Lung microvascular endothelial cell (primary cell): ENCODE data around the gene HID1. TPM values are rescaled to one million over a fixed set of nuclear protein-coding genes. Genes with fewer than 3 reads are reported as not detected.

Experiments used
- DNase-seq, 2 donors: peaks; one replicate each; pipeline versions ENCODE4 v3.0.0 to v3.0.0-alpha.2; 2010; ENCODE audit warnings: low read depth in 2 of 2
- total RNA-seq: library from RNA; depleted of rRNA; stranded (reverse); fragments of >200 nt; gene quantifications from 2 replicates; pipeline ENCODE4 v1.2.1, GENCODE V29; 2014

HID1 gene
- total RNA-seq, 1 donor from 2014 or later = 44.8 TPM

GRCh38 chr17:74949455-74950115 lies 23.0 kb downstream of the HID1 start:
- DNase-seq = no peak

- DNase-seq = no peak
Observed at GRCh38 chr17:74947041-74947754, 25.4 kb downstream of the HID1 start.

- DNase-seq = no peak
Observed at GRCh38 chr17:74946641-74947040, 25.9 kb downstream of the HID1 start.

- no peak for DNase-seq
Observed at GRCh38 chr17:74945543-74945942, 27.0 kb downstream of the HID1 start.

GRCh38 chr17:74943808-74944522 lies 28.6 kb downstream of the HID1 start:
- no peak for DNase-seq

- no peak for DNase-seq
Observed at GRCh38 chr17:74941128-74941725, 31.3 kb downstream of the HID1 start.

GRCh38 chr17:74939534-74939933 lies 33.0 kb downstream of the HID1 start:
- no peak for DNase-seq

- no peak for DNase-seq
Observed at GRCh38 chr17:74938194-74938950, 34.2 kb downstream of the HID1 start.

- DNase-seq = no peak
Observed at GRCh38 chr17:74937064-74938051, 35.2 kb downstream of the HID1 start.

- DNase-seq = no peak
Observed at GRCh38 chr17:74936470-74936799, 36.1 kb downstream of the HID1 start.

GRCh38 chr17:74935585-74936469 lies 36.7 kb downstream of the HID1 start, which contains the start of gene OTOP3:
Gene OTOP3, plus strand, starts transcription at chr17:74935898. Its CDS starts 24 bp downstream, at chr17:74935922.
- DNase-seq = no peak

- DNase-seq = no peak
Observed at GRCh38 chr17:74935048-74935447, 37.5 kb downstream of the HID1 start.

GRCh38 chr17:74930535-74931036 lies 42.0 kb downstream of the HID1 start:
- DNase-seq = no peak

GRCh38 chr17:74928786-74929185 lies 43.8 kb downstream of the HID1 start:
- no peak for DNase-seq

- no peak for DNase-seq
Observed at GRCh38 chr17:74925242-74925641, 47.3 kb downstream of the HID1 start.

GRCh38 chr17:74924250-74924948 lies 48.2 kb downstream of the HID1 start, which contains the start of gene OTOP2:
Gene OTOP2, plus strand, starts transcription at chr17:74924273. Its CDS starts 360 bp downstream, at chr17:74924633.
- DNase-seq = no peak

GRCh38 chr17:74923538-74924249 lies 48.9 kb downstream of the HID1 start:
- DNase-seq = peak; percentile 52 to 72
